DND-41 (cell line): ENCODE measurements around the gene MYO18B.

Experiments used
- ATAC-seq: fragments of 200-7000 bp; cut with Tn5 transposase; 3 replicates; pipeline ENCODE4 v1.9.1; 2021; ENCODE audit warnings: low read depth; ENCODE audit not compliant: insufficient read depth
- DNase-seq: peaks from one replicate; pipeline ENCODE4 v3.0.0-alpha.2; 2020
- H2AFZ ChIP-seq: 2 replicates; pipeline ENCODE4 v1.6.0; 2012; ENCODE audit warnings: low read depth, low read length
- H3K27ac ChIP-seq: 2 replicates; pipeline ENCODE4 v1.5.1; 2012; ENCODE audit warnings: low read length, inconsistent platforms
- H3K27me3 ChIP-seq: fragments of 200-600 bp; sonication (generic); 2 replicates; pipeline ENCODE4 v1.6.0; 2012; ENCODE audit warnings: low read length, mild to moderate bottlenecking, inconsistent platforms; ENCODE audit not compliant: insufficient read depth, poor library complexity
- H3K36me3 ChIP-seq: 2 replicates; pipeline ENCODE4 v1.5.1; 2012; ENCODE audit warnings: low read length, inconsistent platforms; ENCODE audit not compliant: insufficient read depth
- H3K4me1 ChIP-seq: 2 replicates; pipeline ENCODE4 v1.5.1; 2012; ENCODE audit warnings: mild to moderate bottlenecking, low read length; ENCODE audit not compliant: insufficient read depth
- H3K4me2 ChIP-seq: 2 replicates; pipeline ENCODE4 v1.6.0; 2012; ENCODE audit warnings: mild to moderate bottlenecking, moderate library complexity, low read length, inconsistent platforms; ENCODE audit not compliant: insufficient read depth
- H3K4me3 ChIP-seq, 2 experiments: fragments of 200-600 bp in 1 of 2; shearing (Covaris generic) in 1 of 2; 2 replicates each; pipeline ENCODE4 v1.5.1; 2012 to 2016; ENCODE audit warnings: inconsistent platforms in 2 of 2, low read length in 2 of 2, mild to moderate bottlenecking in 2 of 2, low read depth in 1 of 2, moderate library complexity in 1 of 2
- H3K79me2 ChIP-seq: 2 replicates; pipeline ENCODE4 v1.6.0; 2012; ENCODE audit warnings: low read length, inconsistent platforms; ENCODE audit not compliant: insufficient read depth
- H3K9ac ChIP-seq: 2 replicates; pipeline ENCODE4 v1.6.0; 2012; ENCODE audit warnings: low read depth, mild to moderate bottlenecking, inconsistent platforms, low read length, moderate library complexity
- H3K9me3 ChIP-seq: 2 replicates; pipeline ENCODE4 v1.5.1; 2012; ENCODE audit warnings: low read length, moderate library complexity, mild to moderate bottlenecking, inconsistent platforms; ENCODE audit not compliant: insufficient read depth, severe bottlenecking
- H4K20me1 ChIP-seq: 2 replicates; pipeline ENCODE4 v1.6.0; 2012; ENCODE audit warnings: low read length; ENCODE audit not compliant: insufficient read depth
- EZH2 ChIP-seq: IDR thresholded peaks from 3 replicates; pipeline ENCODE4 v1.6.1; 2012; ENCODE audit warnings: borderline replicate concordance, low read depth, mild to moderate bottlenecking, moderate library complexity, low read length, inconsistent platforms; ENCODE audit not compliant: severe bottlenecking
- TF ChIP-seq, protein P1 (sequence below): IDR thresholded peaks from 2 replicates; pipeline ENCODE4 v1.5.1; 2012; ENCODE audit warnings: borderline replicate concordance, low read length, moderate library complexity, mild to moderate bottlenecking; ENCODE audit not compliant: poor library complexity, severe bottlenecking; ENCODE audit errors: extremely low read depth

MYO18B gene

DNA sequence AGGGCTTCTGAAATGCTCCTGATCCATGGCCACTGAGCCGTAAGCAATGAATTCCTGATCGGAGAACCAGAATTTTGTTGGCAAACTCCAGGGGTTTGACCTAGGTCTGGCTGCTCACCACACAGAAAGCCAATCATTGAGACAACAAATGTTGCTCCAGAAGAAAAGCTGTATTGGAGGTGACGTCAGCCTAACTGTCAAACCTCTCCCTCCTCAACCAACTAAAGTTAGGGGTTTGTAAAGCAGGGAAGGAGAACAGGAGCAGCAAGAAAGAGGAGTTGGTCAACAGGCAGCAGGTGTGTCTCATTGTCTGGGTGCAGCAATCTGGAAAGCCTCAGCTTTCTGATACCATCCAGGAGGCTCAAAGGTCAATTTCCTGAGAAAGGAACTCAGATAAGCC is 293.5 kb downstream of the MYO18B start:
- ATAC-seq, result no peak

DNA sequence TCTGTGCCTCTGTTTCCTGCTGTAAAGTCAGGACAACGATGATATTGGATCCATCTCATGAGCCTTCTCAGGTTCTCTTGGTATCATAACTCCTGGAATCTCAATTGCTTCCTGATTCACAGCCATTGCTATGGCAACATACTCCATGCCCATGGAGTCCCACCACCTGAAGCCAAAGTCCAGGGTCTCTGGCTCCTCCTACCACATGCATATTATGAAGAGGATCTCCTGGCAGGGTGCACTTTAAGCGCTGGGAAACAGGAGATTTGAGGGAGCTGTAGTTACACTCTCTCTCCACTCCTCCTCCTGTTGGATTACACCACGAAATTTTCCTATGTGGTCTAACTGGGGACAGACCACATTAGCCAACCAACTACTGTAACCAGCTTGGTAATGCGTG is 296.4 kb downstream of the MYO18B start:
- peaks cover 3% of the 10 kb centered on the region for H3K9me3 ChIP-seq
- no peaks in the 10 kb centered on the region for H3K4me1 ChIP-seq
- H3K79me2 ChIP-seq, result no peaks in the 10 kb centered on the region
- no peak overlapping the region for H3K27ac ChIP-seq
- no peak overlapping the region for H3K9ac ChIP-seq
- H3K27me3 ChIP-seq, result no peaks in the 10 kb centered on the region
- no peak overlapping the region for H2AFZ ChIP-seq
- no peak for TF ChIP-seq EZH2
- TF ChIP-seq, protein P1, sequence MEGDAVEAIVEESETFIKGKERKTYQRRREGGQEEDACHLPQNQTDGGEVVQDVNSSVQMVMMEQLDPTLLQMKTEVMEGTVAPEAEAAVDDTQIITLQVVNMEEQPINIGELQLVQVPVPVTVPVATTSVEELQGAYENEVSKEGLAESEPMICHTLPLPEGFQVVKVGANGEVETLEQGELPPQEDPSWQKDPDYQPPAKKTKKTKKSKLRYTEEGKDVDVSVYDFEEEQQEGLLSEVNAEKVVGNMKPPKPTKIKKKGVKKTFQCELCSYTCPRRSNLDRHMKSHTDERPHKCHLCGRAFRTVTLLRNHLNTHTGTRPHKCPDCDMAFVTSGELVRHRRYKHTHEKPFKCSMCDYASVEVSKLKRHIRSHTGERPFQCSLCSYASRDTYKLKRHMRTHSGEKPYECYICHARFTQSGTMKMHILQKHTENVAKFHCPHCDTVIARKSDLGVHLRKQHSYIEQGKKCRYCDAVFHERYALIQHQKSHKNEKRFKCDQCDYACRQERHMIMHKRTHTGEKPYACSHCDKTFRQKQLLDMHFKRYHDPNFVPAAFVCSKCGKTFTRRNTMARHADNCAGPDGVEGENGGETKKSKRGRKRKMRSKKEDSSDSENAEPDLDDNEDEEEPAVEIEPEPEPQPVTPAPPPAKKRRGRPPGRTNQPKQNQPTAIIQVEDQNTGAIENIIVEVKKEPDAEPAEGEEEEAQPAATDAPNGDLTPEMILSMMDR, result no peak
- H3K4me3 ChIP-seq, result no peak overlapping the region
- no peak for ATAC-seq
- no peak overlapping the region for H3K4me2 ChIP-seq
- no peak for DNase-seq
- H3K36me3 ChIP-seq, result no peaks in the 10 kb centered on the region
- no peaks in the 10 kb centered on the region for H4K20me1 ChIP-seq

More for the DNA sequence above, 293.5 kb downstream of the MYO18B start:
- no peaks in the 10 kb centered on the region for H3K4me1 ChIP-seq
- H3K27ac ChIP-seq, result no peak overlapping the region
- TF ChIP-seq EZH2, result no peak
- TF ChIP-seq, protein P1, result no peak
- no peak overlapping the region for H2AFZ ChIP-seq
- H3K79me2 ChIP-seq, result no peaks in the 10 kb centered on the region
- no peak overlapping the region for H3K9ac ChIP-seq
- peaks cover 3% of the 10 kb centered on the region for H3K9me3 ChIP-seq
- no peaks in the 10 kb centered on the region for H3K27me3 ChIP-seq
- no peak for DNase-seq
- no peak overlapping the region for H3K4me2 ChIP-seq
- no peak overlapping the region for H3K4me3 ChIP-seq
- H4K20me1 ChIP-seq, result no peaks in the 10 kb centered on the region
- no peaks in the 10 kb centered on the region for H3K36me3 ChIP-seq

DNA sequence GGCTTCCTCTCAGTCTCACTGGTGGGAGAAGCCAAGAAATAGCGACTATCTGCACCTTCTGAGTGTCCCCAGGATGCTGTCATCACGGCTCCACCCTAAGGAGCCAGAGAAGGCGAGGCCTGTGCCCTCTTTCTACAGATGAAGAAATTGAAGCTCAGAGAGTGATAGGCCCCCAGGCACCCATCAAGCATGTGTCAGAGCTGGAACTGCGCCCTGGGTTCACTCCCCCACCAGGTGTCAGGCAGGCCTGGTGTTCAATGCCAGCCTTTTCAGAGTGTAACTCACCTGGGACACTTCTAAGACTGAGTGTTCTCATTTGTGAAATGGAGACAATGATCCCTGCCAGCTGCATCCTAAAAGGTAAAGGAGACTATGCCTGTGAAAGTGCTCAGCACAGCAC is 299.9 kb downstream of the MYO18B start:
- DNase-seq (no peak), ATAC-seq (no peak)
- H3K79me2 ChIP-seq, result no peaks in the 10 kb centered on the region
- no peak overlapping the region for H3K27ac ChIP-seq
- no peaks in the 10 kb centered on the region for H3K4me1 ChIP-seq
- no peaks in the 10 kb centered on the region for H3K9me3 ChIP-seq
- no peak overlapping the region for H3K4me3 ChIP-seq
- no peaks in the 10 kb centered on the region for H4K20me1 ChIP-seq
- no peak overlapping the region for H3K4me2 ChIP-seq
- no peaks in the 10 kb centered on the region for H3K27me3 ChIP-seq
- TF ChIP-seq, protein P1, result no peak
- TF ChIP-seq EZH2, result no peak
- no peak overlapping the region for H3K9ac ChIP-seq
- no peaks in the 10 kb centered on the region for H3K36me3 ChIP-seq
- no peak overlapping the region for H2AFZ ChIP-seq

DNA sequence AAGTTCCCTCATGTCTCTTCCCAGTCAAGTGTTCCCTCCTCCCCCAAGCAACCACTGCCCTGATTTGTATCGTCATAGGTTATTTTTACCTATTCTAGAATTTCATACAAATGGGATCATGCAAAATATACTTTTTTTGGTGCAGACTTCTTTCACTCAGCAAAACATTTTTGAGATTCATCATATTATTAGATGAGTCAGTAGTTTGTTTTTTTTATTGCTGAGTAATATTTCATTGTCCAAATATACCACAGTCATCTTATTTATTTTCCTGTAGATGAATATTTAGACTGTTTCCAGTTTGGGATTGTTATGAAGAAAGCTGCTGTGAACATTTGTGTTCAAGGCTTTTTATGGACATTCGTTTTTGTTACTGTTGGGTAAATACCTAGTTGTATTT is 301.0 kb downstream of the MYO18B start:
- H3K79me2 ChIP-seq, result no peaks in the 10 kb centered on the region
- H4K20me1 ChIP-seq, result no peaks in the 10 kb centered on the region
- H3K4me1 ChIP-seq, result no peaks in the 10 kb centered on the region
- no peak overlapping the region for H3K4me3 ChIP-seq
- H3K27me3 ChIP-seq, result no peaks in the 10 kb centered on the region
- ATAC-seq (no peak), DNase-seq (no peak)
- no peaks in the 10 kb centered on the region for H3K9me3 ChIP-seq
- H3K36me3 ChIP-seq, result no peaks in the 10 kb centered on the region
- no peak overlapping the region for H3K4me2 ChIP-seq
- no peak overlapping the region for H3K9ac ChIP-seq
- TF ChIP-seq, protein P1, result no peak
- no peak for TF ChIP-seq EZH2
- H2AFZ ChIP-seq, result no peak overlapping the region
- H3K27ac ChIP-seq, result no peak overlapping the region
